ENCODE measurements around the gene VPS25.

VPS25 gene

GRCh38 chr17:42796066-42796758, 23.0 kb downstream of the VPS25 start:
- DNase-seq = no peak

GRCh38 chr17:42797067-42798007, 24.1 kb downstream of the VPS25 start:
- no peak for DNase-seq

- DNase-seq = no peak
Observed at GRCh38 chr17:42798011-42798382, 24.7 kb downstream of the VPS25 start.

- DNase-seq = peak; percentile 57
Observed at GRCh38 chr17:42798383-42799380, 25.4 kb downstream of the VPS25 start, which contains the start of the genes CNTD1 and COA3. CNTD1 (plus strand) TSS chr17:42798861; CDS start chr17:42799068, 207 bp downstream. COA3 (minus strand) TSS chr17:42798704; CDS start chr17:42798681, 23 bp downstream.

- no peak for DNase-seq
Observed at GRCh38 chr17:42803074-42803883, 30.0 kb downstream of the VPS25 start.

GRCh38 chr17:42804918-42805367, 31.7 kb downstream of the VPS25 start:
- DNase-seq = peak; percentile 5

- no peak for DNase-seq
Observed at GRCh38 chr17:42806249-42806648, 33.0 kb downstream of the VPS25 start.

GRCh38 chr17:42809250-42809649, 36.0 kb downstream of the VPS25 start:
- no peak for DNase-seq

GRCh38 chr17:42814633-42815399, 41.6 kb downstream of the VPS25 start:
- DNase-seq = no peak

GRCh38 chr17:42817866-42818265, 44.6 kb downstream of the VPS25 start:
- DNase-seq = no peak

GRCh38 chr17:42818379-42818778, 45.1 kb downstream of the VPS25 start:
- DNase-seq = no peak

- peak; percentile 39 for DNase-seq
Observed at GRCh38 chr17:42819939-42820535, 46.8 kb downstream of the VPS25 start.

GRCh38 chr17:42821176-42821575, 47.9 kb downstream of the VPS25 start:
- no peak for DNase-seq

GRCh38 chr17:42827472-42827871, 54.2 kb downstream of the VPS25 start:
- DNase-seq = no peak
